Measurements from ENCODE around the gene RBMS3.
"Not testable (repeated sequence)": the region's sequence is repeated elsewhere in the genome, so short reads cannot be mapped to it uniquely, and the experiment has no call there.

The RBMS3 gene

DNA sequence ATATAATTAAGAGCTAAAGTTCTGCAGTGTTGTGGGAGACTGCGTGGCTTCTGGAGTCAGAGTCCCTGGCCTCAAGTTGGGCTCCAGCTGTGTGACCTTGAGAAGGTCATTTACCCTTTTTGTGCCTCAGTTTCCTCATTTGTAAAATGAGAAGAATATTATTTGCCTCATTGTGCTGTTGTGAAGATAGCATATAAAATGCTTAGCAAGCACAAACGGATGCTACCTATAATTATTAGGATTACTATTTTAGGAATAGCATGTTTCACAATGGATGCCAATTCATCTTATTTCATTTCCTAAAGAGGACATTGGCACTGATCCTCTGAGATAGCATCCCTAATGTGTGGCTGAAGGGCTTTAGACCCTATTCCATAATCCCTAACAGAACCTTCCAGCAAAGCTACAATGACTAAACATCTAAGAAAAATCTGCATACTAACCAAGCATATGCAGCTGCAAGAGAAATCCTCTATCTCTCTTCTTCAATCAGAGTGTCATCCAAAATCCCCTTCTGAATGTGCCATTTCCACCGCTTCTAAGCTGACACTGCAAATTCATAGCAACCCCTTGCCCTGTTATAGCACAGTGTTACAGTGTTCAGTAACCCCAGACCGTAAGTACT lies 148.3 kb downstream of the RBMS3 start:
- no peak for DNase-seq (ENCODE audit: low spot score)

DNA sequence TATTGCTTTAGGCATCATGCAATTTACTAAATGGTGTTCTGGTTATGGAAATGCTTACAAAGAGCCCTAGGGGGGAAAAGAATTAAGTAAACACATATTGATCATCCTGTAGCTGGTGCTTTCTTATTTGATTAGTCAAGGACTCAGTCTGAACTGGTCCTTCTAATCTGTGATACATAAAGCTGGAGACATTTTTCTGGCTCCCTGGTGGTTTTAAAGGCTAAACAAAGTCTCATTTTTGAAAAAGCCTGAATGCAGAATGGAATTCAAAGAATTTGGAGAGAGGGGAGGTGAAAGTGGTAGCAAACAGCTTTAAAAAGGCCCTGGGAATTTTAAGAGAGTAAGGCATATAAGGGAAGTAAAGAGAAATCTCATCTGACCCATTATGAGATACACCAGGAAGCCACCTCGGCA lies 149.7 kb downstream of the RBMS3 start:
- peak; percentile 31 for DNase-seq (ENCODE audit: low spot score)

DNA sequence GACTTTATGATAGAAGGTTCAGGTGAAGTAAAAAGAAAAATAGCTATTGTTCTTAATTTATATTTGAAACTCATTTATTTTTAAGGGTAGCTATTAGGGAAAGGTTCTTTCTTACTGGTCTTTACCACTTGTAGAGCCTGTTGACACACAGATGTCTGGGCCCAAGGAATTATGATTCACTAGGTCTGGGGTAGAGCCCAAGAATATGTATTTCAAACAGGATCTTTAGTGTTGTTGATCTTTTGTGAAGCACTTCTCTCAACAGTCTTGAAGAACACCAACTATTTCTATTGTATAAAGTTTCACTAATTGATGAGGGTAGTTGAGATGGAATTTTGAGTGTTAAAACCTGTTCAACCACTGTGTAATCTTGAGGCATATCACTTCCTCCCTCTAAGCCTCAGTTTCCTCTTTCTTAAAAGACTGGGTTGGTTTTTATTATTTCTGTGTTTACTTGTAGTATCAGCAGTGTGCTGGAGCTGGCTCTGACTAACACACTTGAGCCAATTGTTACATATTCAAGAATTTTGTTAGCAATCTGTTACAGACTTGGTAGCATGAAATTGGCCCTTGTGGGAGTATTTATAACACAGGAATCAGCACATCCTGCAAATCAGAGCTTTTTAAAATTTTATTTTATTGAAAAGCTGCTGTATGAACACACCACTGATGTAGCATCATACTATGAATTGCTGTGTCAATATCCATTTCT lies 155.9 kb downstream of the RBMS3 start:
- no peak for DNase-seq (ENCODE audit: low spot score)

DNA sequence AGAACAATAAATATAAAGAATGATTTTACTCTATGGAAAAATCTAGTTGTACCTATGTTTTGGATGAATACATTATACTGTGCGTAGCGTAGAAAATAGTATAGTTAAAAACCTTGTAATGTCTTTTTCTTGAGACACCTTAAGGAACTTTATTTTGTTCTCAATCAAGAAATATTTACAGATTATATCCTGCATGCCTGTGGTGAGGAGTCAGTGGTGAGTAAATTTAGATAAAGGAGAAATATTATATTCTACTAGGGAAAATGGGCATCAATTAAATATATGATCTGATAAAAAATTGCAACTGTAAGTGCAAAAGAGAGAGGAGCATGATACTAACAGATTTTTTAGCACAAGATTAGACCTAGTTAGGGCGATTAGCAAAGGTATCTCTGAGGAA lies 157.7 kb downstream of the RBMS3 start:
- no peak for DNase-seq (ENCODE audit: low spot score)

DNA sequence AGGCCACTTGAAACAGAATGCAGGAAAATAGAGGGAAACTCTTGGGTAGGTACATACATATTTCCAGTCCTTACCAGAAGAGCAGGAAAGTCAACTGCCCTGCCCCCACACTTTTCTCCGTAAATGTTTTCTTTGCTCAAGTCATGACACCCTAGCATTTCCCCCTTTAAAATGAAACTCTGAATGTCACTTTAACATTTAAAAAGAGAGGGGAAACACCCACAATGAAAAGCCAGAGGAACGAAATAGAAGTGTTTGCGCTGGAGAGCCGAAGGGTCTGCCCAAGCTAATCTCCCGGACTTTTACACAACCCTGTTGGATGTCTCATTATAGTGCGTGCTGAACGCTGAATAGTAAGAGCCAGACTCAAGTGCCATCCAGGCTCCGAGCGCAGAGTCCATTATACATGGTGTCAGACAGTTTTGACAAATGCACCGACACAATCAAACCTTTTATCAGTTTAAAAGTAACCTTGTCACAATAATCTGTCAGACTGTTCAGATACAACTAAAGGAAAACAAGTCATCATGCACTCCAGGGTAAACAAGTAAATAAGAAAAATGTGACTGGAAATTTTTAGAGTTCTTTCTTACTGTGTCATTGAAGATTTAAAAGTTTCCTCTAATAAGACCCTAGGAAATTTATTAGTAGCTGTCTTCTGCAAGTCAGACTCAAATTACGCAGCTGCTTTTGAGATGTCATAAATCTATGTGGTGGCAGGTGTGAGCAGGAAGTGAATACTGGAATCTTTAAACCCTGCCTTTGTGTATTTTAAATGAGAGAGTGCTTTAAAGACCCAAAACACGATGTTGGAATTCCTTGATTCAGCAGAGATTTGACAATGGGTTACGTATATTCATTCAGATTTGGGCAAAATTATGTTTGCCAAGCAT lies 159.8 kb downstream of the RBMS3 start:
- peak; percentile 34 for DNase-seq (ENCODE audit: low spot score)

DNA sequence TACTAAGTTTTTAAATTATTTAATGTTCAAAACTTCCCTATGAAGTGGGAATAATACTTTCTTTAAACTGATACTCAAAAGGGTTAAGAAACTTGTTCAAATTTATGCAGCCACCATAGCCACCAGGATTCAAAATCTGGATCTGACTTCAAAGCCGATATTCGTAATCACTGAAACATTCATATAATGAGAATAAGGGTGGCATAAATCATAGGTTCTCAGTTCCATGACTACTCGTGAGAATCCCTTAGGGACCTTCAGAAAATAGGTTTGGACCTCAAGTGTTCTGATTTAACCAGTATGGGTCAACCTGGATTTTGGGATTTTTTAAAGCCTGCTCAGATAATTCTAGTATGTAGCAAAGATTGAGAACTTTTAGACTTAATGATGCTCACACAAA lies 160.6 kb downstream of the RBMS3 start:
- peak; percentile 27 for DNase-seq (ENCODE audit: low spot score)

DNA sequence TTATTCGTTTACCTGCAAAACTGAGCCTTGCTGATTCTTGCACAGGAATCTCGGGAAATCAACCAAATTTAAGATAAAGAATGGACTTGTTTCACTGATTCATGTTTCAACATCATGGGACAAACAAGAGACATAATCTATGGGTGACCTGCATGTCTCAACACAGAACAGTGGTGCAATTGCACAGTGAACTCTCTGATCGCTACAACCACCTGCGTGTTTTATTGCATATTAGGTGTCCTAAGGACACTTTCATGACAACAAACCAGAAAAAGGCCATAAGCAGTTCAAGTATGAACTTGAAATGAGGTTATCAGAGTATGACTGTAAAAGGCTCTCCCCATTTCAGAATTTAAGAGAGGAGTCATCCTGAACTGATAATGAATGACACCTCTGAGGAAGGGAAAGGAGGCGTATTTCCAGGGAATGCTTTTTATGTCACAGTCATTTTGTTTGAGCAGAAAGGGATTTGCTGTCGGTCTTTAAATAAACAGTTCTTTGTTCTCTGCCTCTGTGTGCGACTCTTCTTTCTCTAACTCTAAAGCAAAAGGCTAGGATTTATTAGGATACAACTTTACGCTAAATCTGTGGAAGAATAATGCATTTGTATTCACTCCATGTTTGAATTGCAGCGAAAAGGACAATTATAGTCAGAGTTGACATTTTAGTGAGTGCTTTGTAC lies 167.2 kb downstream of the RBMS3 start:
- no peak for DNase-seq (ENCODE audit: low spot score)

DNA sequence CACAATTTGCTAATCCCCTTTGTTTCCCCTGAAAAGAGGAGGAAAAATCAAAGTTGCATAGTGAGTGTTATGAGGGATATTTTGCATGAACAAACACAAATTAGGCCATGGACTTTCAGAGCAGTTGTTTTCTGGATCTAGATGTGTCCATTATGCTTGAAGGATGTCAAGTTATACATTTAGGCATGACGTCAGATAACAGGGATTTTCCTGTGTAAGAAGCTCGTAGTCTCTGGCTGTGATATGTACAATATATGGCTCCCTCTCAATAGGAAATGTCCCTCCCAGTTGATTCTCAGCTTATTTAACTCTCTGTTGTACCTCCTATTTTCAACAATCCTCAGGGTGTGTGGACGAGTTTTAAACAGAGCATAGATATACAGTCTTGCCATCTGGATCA lies 171.0 kb downstream of the RBMS3 start:
- no peak for DNase-seq (ENCODE audit: low spot score)

DNA sequence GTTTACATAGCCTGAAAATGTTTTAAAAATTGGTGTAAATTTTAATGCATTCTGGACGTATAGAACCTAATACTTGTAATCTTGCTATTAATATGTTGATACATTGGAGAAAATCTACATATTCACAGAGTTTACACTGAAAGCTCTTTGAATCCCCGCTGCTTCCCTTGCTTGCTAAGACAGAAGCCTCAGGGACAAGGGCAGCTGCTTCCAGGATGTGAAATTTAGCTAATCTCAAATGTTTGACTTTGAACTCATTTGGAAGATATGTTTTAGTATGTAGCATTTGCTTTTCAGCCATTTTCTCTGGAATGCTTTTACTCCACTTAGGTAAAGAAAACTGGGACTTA lies 172.0 kb downstream of the RBMS3 start:
- DNase-seq (ENCODE audit: low spot score), result no peak

DNA sequence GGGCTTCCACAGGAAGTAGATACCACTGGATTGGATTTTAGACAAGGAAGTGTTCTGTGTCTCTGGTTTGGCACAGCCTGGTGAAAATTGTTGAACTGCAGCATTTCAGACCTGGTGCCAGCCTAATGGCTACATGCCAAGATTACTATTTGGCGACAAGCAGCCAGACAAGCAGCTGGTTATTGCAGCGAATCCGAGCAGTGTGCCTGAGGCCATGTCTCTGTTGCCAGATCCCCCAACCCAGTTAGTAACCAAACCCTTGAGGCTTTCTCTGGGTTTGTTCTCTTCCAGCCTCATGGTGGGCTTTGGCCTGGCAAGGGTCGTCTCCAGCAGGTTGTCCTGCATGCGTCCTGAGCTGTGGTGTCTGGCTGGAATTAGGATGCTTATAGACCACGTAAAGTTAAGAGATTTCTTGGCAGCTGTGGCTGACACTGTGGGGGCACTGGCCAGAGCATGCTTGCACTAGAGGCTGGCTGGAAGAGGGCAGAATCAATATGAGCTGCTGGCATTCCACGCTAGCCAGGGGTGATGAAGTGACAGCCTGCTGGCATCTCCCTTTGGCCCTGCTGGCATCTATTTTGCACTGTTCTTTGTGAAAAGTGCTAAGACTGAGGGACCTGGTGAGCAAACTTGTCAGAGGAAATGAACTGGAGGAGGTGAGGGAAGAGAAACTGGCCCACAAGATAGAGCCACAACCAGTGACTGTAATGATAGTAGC lies 172.6 kb downstream of the RBMS3 start:
- no peak for DNase-seq (ENCODE audit: low spot score)

DNA sequence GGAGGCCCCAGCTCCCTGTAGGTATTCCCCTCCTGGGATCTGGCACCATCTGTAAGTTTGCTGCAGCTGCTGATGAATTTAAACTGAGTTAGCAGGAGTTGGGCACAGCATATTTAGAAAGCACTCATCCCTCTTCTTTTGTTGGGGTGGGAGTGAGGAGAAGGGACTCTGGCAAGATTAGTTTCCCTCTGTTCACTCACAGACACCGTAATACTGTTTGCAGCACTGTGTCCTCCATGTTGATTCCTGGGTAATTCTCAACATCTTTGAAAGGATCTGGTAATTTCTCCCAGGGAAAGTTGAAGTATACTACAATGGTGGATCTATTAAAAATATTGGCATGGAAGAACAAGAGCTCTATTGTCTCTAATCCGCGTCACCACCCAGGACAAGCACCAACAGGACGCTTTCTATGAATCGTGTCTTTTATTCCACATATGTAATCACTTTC lies 173.3 kb downstream of the RBMS3 start:
- DNase-seq (ENCODE audit: low spot score), result no peak

DNA sequence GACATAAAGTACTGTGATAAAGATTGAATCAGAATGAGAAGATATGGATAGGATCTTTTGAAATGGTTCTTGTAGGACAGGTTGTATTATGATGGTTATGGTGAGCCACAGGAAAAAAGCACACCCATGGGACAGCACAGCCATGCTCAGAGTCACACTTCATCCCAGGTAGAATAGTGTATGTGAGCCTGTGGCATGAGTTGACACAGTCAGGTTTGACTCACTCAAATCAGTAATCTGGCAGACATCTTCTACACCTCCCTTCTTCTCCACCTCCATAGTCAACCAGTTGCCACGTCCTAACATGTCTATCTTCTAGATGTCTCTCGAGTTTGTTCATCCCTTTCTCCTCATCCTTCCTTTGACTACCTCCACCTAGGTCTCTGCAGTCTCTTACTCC lies 176.0 kb downstream of the RBMS3 start:
- no peak for DNase-seq (ENCODE audit: low spot score)

DNA sequence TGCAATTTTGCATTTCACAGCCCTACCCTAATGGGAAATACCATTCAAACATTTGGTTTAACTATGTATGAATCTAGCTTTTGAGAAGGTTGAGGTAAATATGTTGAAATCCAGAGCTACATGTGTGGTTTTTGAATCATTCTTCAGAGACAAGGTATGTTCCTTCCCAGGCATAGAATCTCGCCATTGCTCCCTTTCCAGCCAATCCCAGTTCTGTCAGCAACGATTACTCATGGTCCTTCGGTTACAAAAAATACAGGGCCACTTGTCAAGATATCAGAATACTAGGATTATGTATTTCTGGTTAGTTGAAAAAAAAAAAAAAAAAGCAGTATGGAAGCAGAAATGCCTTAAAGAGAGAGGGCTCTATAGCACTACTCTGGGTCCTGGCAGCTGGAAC lies 182.4 kb downstream of the RBMS3 start:
- no peak for DNase-seq (ENCODE audit: low spot score)

DNA sequence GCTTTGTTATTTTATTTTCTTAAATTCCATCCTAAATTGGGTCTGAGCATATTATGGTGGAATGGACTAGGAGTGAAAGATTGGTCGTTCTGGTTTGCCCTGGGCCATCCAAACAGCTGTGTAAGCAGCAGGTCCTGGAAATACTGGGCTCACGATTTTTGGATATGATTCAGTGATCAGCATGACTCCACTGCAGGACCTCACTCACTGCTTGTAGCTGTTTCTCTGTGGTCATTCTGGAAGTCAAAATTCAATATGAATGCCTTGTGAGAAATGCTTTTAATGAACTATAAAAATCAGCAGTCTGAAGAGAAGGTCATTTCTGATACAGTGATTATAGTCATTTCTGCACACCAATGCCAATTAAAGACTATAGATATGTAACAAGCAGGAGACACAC lies 185.0 kb downstream of the RBMS3 start:
- peak; percentile 59 for DNase-seq (ENCODE audit: low spot score)

DNA sequence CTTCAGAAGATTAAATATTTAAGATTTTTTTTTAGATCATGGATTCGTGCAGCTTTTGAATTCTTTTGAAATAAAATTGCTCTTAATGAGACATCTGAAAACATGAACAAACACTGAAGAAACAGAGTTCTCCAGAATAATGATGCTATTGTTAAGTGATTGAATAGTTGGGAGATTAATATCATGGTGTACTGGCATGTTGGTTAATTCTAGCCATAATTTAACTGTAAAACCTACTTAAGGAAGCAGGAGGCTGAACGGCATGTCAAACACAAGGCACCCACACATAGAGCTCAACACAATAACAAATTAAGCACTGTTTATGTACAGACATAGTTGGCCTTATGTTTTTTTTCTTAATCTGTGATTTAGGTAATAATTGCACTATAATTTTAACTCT lies 185.6 kb downstream of the RBMS3 start:
- no peak for DNase-seq (ENCODE audit: low spot score)

DNA sequence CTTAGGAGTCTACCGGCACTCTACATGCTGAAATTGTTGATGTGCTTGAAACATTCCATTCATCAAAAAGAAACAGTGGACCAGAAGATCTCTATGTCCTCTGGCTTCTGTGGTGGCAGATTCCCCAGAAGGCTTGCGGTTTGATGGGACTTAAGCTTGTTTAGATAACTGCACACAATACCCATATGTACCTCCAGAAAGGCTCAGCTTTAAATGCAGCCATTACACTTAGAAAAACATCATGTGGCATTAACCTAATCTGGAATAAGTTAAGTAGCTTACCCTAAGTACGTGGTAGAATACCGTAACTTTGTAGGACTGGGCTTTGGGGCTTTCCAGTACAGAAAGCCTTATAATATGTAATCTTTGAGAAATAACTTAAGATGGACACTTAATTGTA lies 187.3 kb downstream of the RBMS3 start:
- no peak for DNase-seq (ENCODE audit: low spot score)

DNA sequence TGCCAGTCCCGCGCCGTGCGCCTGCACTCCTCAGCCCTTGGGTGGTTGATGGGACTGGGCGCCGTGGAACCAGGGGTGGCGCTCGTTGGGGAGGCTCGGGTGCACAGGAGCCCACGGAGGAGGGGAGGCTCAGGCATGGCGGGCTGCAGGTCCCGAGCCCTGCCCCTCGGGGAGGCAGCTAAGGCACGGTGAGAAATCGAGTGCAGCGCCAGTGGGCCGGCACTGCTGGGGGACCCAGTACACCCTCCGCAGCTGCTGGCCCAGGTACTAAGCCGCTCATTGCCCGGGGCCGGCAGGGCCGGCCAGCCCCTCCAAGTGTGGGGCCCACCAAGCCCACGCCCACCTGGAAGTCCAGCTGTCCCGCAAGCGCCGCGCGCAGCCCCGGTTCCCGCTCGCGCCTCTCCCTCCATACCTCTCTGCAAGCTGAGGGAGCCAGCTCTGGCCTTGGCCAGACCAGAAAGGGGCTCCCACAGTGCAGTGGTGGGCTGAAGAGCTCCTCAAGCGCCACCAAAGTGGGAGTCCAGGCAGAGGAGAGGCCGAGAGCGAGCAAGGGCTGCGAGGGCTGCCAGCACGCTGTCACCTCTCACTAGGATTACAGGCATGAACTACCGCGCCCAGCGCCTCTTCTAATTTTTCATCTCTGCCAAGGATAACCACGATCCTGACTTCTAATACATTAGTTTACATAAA lies 192.8 kb downstream of the RBMS3 start:
- not testable (repeated sequence) for DNase-seq (ENCODE audit: low spot score)

DNA sequence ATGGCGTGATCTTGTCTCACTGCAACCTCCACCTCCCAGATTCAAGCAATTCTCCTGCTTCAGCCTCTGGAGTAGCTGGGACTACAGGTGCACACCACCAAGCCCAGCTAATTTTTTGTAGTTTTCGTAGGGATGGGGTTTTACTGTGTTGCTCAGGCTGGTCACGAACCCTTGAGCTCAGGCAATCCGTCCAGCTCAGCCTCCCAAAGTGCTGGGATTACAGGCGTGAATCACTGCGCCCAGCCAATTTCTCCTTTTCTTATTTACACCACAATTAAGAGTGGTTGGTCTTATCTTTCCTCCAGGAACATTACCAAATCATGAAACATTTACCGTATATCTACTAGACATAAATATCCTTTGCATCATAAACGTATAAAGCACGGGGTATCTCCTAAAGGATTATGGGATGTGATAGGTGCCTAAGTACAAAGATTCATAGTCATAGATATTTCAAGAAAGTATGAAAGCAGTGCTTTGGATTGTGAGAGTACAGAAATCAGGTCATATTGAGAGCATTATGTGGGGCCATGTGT lies 194.5 kb downstream of the RBMS3 start:
- no peak for DNase-seq (ENCODE audit: low spot score)

DNA sequence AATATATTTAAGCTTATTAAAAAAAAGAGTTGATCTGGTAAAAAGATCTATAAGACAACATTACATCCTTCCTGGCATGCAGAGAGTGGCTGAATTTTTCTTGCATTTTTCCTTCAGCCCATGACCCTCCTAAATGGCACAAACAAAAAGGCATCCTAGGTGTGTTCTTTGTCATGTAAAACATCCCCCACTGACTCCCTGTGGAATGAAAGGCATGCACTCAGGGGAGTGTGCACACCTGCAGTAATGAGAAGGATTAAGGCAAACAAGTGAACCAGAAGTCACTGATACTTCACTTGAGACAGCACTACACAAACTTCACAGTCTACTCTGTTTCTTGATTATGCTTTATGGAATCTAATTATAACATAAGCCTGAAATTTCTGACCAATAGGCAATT lies 195.0 kb downstream of the RBMS3 start:
- DNase-seq (ENCODE audit: low spot score), result no peak

DNA sequence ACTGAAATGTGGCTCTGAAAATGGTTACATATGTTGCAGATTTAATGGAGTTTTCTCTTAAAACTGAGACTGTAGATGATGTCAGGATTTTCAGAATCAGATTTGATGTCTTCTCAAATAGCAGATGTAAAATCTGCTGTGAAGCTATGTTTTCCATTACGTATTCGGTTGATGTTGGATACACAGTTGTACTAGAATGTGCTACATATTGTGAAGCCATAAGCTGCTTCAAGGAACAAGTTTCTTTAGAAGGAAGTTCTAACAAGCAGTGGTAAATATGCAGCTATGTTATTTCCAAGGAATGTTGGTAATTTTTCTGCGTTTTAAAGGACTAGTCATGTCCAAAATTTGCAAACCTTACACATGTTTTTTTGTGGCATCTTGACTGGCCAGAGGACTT lies 197.7 kb downstream of the RBMS3 start:
- peak; percentile 24 for DNase-seq (ENCODE audit: low spot score)

DNA sequence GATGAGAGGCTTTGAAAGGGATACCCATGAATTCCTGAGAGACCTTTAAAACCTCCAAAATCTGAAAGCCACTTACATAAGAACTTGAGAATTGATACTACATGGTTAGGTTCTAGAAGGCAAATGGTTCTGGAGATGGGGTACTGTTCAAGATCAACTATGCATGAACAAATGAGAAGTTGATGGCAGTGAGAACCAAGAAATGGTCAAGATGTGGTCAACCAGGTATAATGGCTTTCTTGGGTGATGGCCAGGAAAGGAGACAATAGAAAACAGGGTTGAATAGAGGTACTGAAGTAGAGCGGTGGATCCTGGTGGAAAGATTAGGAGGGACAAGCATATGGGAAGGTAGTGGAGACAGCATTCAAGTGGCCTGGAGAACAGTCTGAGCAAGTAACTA lies 200.4 kb downstream of the RBMS3 start:
- no peak for DNase-seq (ENCODE audit: low spot score)
